K562 (cell line): ENCODE results near the gene UBA52. TPM values are rescaled to one million over a fixed set of nuclear protein-coding genes. Genes with fewer than 3 reads are reported as not detected.

ENCODE experiments used
- ATF4 ChIP-seq: fragments of 450-650 bp; formaldehyde crosslinking; IDR thresholded peaks from 2 replicates; pipeline ENCODE4 v1.4.0; 2022; ENCODE audit warnings: mild to moderate bottlenecking, moderate library complexity
- BCL6 ChIP-seq: fragments of 250-450 bp; sonication (Bioruptor Pico); IDR thresholded peaks from 2 replicates; pipeline ENCODE4 v1.4.0; 2020
- E2F3 ChIP-seq: fragments of 250-450 bp; sonication (Bioruptor Pico); IDR thresholded peaks from 2 replicates; pipeline ENCODE4 v1.4.0; 2020; ENCODE audit warnings: mild to moderate bottlenecking
- THRB ChIP-seq: fragments of 450-650 bp; formaldehyde crosslinking; conservative IDR thresholded peaks from 2 replicates; pipeline ENCODE4 v1.4.0; 2022; ENCODE audit warnings: mild to moderate bottlenecking, missing genetic modification characterization
- ZNF316 ChIP-seq: fragments of 450-650 bp; IDR thresholded peaks from 2 replicates; pipeline ENCODE4 v1.6.1; 2016
- polyA plus RNA-seq, 8 experiments: library from polyadenylated mRNA; depleted of rRNA in 4 of 8; stranded (reverse) in 5 of 8; unstranded in 3 of 8; fragments of >200 nt; fragmentation: Nextera tagmentation in 2 of 8; fragmentation: Illumina TruSeq in 1 of 8; extraction: Ambion mirVana in 2 of 8; extraction: Trizol in 1 of 8; gene quantifications; 2 replicates each; pipeline versions ENCODE4 v1.2.1 to v1.2.3, GENCODE V29; 2011 to 2014; ENCODE audit warnings: inconsistent platforms in 1 of 8, missing spikeins in 1 of 8
- total RNA-seq, 7 experiments: library from RNA; depleted of rRNA in 6 of 7; stranded (reverse); fragments of >200 nt in 6 of 7; fragmentation: Illumina TruSeq in 2 of 7; extraction: Trizol in 2 of 7; gene quantifications; 2 replicates each; pipeline versions ENCODE4 v1.2.1 to v1.2.3, GENCODE V29; 2011 to 2021; ENCODE audit warnings: low replicate concordance in 1 of 7
- TF ChIP-seq, protein P1 (sequence below): fragments of 450-650 bp; IDR thresholded peaks from 2 replicates; pipeline ENCODE4 v1.6.1; 2016; ENCODE audit warnings: mild to moderate bottlenecking, moderate library complexity
- TF ChIP-seq, protein P2 (sequence below): fragments of 250-450 bp; sonication (Bioruptor Pico); IDR thresholded peaks from 2 replicates; pipeline ENCODE4 v1.4.0; 2020; ENCODE audit warnings: borderline replicate concordance
- TF ChIP-seq, protein P3 (sequence below): fragments of 250-450 bp; sonication (Bioruptor Pico); IDR thresholded peaks from 2 replicates; pipeline ENCODE4 v1.8.0; 2022; ENCODE audit warnings: moderate library complexity, mild to moderate bottlenecking, inconsistent platforms
- TF ChIP-seq, protein P4 (sequence below): IDR thresholded peaks from 3 replicates; pipeline ENCODE4 v1.6.1; 2011; ENCODE audit warnings: borderline replicate concordance, mild to moderate bottlenecking; ENCODE audit not compliant: insufficient read length, insufficient read depth

UBA52 gene
- total and polyA plus RNA-seq, 9 of the 15 experiments (the other 6 are each of a cell fraction or from before 2014, with no cell fraction given), result 1,110 to 2,751 (median 1,733) TPM

DNA sequence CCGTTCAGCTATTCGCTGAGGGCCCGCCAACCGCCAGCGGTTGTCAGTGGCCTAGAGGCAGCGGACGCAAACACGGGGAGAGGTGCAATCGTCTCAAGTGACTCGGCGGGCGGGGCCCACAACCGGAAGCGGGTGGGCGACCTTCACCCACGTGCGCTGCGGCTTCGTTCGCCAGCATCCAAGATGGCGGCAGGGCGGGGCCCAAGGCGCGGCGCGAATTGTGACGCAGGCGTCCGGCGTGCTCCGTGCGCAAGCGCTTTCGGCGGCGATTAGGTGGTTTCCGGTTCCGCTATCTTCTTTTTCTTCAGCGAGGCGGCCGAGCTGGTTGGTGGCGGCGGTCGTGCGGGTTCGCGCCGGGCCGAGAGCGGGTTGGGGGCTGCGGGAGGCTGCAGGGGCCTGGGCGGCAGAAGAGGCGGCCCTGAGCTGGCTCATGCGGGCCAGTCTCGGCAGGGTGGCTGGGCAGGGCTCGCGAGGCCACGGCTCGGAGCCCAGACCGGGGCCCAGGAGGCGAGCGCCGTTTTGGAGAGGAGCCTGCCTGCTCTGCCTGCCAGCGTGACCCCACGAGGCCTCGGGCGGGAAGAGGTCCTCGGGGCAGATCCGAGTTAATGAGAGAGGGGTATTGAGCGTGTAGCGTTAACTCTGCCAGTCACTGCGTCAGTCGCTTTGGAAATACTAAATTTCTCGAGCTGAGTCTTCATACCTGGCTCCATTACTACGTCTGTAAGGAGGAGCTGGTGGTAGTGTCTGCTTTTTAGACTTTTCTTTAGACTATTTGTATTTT lies at the start of gene UBA52 (continued):
- TF ChIP-seq, protein P1, sequence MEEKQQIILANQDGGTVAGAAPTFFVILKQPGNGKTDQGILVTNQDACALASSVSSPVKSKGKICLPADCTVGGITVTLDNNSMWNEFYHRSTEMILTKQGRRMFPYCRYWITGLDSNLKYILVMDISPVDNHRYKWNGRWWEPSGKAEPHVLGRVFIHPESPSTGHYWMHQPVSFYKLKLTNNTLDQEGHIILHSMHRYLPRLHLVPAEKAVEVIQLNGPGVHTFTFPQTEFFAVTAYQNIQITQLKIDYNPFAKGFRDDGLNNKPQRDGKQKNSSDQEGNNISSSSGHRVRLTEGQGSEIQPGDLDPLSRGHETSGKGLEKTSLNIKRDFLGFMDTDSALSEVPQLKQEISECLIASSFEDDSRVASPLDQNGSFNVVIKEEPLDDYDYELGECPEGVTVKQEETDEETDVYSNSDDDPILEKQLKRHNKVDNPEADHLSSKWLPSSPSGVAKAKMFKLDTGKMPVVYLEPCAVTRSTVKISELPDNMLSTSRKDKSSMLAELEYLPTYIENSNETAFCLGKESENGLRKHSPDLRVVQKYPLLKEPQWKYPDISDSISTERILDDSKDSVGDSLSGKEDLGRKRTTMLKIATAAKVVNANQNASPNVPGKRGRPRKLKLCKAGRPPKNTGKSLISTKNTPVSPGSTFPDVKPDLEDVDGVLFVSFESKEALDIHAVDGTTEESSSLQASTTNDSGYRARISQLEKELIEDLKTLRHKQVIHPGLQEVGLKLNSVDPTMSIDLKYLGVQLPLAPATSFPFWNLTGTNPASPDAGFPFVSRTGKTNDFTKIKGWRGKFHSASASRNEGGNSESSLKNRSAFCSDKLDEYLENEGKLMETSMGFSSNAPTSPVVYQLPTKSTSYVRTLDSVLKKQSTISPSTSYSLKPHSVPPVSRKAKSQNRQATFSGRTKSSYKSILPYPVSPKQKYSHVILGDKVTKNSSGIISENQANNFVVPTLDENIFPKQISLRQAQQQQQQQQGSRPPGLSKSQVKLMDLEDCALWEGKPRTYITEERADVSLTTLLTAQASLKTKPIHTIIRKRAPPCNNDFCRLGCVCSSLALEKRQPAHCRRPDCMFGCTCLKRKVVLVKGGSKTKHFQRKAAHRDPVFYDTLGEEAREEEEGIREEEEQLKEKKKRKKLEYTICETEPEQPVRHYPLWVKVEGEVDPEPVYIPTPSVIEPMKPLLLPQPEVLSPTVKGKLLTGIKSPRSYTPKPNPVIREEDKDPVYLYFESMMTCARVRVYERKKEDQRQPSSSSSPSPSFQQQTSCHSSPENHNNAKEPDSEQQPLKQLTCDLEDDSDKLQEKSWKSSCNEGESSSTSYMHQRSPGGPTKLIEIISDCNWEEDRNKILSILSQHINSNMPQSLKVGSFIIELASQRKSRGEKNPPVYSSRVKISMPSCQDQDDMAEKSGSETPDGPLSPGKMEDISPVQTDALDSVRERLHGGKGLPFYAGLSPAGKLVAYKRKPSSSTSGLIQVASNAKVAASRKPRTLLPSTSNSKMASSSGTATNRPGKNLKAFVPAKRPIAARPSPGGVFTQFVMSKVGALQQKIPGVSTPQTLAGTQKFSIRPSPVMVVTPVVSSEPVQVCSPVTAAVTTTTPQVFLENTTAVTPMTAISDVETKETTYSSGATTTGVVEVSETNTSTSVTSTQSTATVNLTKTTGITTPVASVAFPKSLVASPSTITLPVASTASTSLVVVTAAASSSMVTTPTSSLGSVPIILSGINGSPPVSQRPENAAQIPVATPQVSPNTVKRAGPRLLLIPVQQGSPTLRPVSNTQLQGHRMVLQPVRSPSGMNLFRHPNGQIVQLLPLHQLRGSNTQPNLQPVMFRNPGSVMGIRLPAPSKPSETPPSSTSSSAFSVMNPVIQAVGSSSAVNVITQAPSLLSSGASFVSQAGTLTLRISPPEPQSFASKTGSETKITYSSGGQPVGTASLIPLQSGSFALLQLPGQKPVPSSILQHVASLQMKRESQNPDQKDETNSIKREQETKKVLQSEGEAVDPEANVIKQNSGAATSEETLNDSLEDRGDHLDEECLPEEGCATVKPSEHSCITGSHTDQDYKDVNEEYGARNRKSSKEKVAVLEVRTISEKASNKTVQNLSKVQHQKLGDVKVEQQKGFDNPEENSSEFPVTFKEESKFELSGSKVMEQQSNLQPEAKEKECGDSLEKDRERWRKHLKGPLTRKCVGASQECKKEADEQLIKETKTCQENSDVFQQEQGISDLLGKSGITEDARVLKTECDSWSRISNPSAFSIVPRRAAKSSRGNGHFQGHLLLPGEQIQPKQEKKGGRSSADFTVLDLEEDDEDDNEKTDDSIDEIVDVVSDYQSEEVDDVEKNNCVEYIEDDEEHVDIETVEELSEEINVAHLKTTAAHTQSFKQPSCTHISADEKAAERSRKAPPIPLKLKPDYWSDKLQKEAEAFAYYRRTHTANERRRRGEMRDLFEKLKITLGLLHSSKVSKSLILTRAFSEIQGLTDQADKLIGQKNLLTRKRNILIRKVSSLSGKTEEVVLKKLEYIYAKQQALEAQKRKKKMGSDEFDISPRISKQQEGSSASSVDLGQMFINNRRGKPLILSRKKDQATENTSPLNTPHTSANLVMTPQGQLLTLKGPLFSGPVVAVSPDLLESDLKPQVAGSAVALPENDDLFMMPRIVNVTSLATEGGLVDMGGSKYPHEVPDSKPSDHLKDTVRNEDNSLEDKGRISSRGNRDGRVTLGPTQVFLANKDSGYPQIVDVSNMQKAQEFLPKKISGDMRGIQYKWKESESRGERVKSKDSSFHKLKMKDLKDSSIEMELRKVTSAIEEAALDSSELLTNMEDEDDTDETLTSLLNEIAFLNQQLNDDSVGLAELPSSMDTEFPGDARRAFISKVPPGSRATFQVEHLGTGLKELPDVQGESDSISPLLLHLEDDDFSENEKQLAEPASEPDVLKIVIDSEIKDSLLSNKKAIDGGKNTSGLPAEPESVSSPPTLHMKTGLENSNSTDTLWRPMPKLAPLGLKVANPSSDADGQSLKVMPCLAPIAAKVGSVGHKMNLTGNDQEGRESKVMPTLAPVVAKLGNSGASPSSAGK, result peak; percentile 60
- TF ChIP-seq, protein P2, sequence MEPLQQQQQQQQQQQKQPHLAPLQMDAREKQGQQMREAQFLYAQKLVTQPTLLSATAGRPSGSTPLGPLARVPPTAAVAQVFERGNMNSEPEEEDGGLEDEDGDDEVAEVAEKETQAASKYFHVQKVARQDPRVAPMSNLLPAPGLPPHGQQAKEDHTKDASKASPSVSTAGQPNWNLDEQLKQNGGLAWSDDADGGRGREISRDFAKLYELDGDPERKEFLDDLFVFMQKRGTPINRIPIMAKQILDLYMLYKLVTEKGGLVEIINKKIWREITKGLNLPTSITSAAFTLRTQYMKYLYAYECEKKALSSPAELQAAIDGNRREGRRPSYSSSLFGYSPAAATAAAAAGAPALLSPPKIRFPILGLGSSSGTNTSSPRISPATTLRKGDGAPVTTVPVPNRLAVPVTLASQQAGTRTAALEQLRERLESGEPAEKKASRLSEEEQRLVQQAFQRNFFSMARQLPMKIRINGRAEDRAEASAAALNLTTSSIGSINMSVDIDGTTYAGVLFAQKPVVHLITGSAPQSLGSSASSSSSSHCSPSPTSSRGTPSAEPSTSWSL (CRISPR knock-in tag), result no peak
- TF ChIP-seq ATF4 (CRISPR knock-in tag), result 0 out of 2 replicates have a peak, but pooled peaks have one; percentile 49
- TF ChIP-seq, protein P3, sequence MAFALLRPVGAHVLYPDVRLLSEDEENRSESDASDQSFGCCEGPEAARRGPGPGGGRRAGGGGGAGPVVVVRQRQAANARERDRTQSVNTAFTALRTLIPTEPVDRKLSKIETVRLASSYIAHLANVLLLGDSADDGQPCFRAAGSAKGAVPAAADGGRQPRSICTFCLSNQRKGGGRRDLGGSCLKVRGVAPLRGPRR, result no peak
- no peak for TF ChIP-seq ZNF316
- no peak for TF ChIP-seq BCL6 (CRISPR knock-in tag)
- TF ChIP-seq E2F3 (CRISPR knock-in tag), result no peak
- no peak for TF ChIP-seq THRB
- TF ChIP-seq, protein P4, sequence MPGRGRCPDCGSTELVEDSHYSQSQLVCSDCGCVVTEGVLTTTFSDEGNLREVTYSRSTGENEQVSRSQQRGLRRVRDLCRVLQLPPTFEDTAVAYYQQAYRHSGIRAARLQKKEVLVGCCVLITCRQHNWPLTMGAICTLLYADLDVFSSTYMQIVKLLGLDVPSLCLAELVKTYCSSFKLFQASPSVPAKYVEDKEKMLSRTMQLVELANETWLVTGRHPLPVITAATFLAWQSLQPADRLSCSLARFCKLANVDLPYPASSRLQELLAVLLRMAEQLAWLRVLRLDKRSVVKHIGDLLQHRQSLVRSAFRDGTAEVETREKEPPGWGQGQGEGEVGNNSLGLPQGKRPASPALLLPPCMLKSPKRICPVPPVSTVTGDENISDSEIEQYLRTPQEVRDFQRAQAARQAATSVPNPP, result no peak
